ENCODE measurements around the gene ALDH1A3. TPM values are rescaled to one million over a fixed set of nuclear protein-coding genes. Genes with fewer than 3 reads are reported as not detected.

ALDH1A3 gene
- total RNA-seq, 1 experiment from 2014 or later: 5,398 TPM

DNA sequence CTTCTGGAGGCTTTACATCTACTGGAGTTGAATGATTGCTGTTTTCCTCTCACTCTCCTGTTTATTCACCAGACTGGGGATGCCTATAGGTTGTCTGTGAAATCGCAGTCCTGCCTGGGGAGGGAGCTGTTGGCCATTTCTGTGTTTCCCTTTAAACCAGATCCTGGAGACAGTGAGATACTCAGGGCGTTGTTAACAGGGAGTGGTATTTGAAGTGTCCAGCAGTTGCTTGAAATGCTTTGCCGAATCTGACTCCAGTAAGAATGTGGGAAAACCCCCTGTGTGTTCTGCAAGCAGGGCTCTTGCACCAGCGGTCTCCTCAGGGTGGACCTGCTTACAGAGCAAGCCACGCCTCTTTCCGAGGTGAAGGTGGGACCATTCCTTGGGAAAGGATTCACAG is 35.2 kb downstream of the ALDH1A3 start:
- Histone ChIP-seq H3K9ac (ENCODE audit: low read length) (no peak overlapping the region), H3K9me2 (replicated peaks; ENCODE audit: low read length) (no peaks in the 10 kb centered on the region), H2AFZ (ENCODE audit: low read length) (no peak overlapping the region), H3K9me3 (ENCODE audit: low read length) (no peaks in the 10 kb centered on the region), H3K4me2 (ENCODE audit: low read length) (no peak overlapping the region), H3K27me3 (ENCODE audit: low read length) (no peaks in the 10 kb centered on the region), H4K20me1 (ENCODE audit: low read length) (peaks cover 37% of the 10 kb centered on the region), H3F3A (ENCODE audit: low read length, unreplicated experiment) (peaks cover 72% of the 10 kb centered on the region), H3K4me1 (ENCODE audit: insufficient read depth, low read length) (peaks cover 22% of the 10 kb centered on the region; the same call in 1 of the 2 replicates), H3K4me3 (ENCODE audit: low read length) (no peak overlapping the region), H3K27ac (ENCODE audit: low read length) (peak overlapping the region; percentile 28; the same call in 1 of the 2 replicates), H3K36me3 (ENCODE audit: low read depth, low read length) (peaks cover 55% of the 10 kb centered on the region), H3K79me2 (ENCODE audit: low read length) (peaks cover 2% of the 10 kb centered on the region)
- BruUV-seq (replicated peaks): no TSS peak
- ChIA-PET CTCF (no interaction called here), POLR2A (ENCODE audit: unreplicated experiment) (no interaction called here)
- intact Hi-C loops (cut with micrococcal nuclease): loop anchor here (5.0 kb wide), 1 partner anchor 288 kb away; no protein-coding TSS in a partner anchor
- DNase-seq (no peak), ATAC-seq (peak; percentile 3; the same call in 1 of the 2 replicates)
- TF ChIP-seq, protein P1, sequence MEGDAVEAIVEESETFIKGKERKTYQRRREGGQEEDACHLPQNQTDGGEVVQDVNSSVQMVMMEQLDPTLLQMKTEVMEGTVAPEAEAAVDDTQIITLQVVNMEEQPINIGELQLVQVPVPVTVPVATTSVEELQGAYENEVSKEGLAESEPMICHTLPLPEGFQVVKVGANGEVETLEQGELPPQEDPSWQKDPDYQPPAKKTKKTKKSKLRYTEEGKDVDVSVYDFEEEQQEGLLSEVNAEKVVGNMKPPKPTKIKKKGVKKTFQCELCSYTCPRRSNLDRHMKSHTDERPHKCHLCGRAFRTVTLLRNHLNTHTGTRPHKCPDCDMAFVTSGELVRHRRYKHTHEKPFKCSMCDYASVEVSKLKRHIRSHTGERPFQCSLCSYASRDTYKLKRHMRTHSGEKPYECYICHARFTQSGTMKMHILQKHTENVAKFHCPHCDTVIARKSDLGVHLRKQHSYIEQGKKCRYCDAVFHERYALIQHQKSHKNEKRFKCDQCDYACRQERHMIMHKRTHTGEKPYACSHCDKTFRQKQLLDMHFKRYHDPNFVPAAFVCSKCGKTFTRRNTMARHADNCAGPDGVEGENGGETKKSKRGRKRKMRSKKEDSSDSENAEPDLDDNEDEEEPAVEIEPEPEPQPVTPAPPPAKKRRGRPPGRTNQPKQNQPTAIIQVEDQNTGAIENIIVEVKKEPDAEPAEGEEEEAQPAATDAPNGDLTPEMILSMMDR (conservative IDR thresholded peaks at IDR 0.05; ENCODE audit: low read depth, low read length): peak; percentile 53; the same call in 1 of the 2 replicates
- no peak for TF ChIP-seq EZH2phosphoT487 (IDR thresholded peaks at IDR 0.05; ENCODE audit: borderline replicate concordance, low read length)
- no peak for TF ChIP-seq EZH2 (IDR thresholded peaks at IDR 0.05; ENCODE audit: low read length, unreplicated experiment)

- Histone ChIP-seq H3K9me3 (ENCODE audit: low read length) (no peaks in the 10 kb centered on the region), H4K20me1 (ENCODE audit: low read length) (0 out of 2 replicates have a peak, but pooled peaks cover 15% of the 10 kb centered on the region), H3K9ac (ENCODE audit: low read length) (peak overlapping the region; percentile 72), H3F3A (ENCODE audit: low read length, unreplicated experiment) (peaks cover 45% of the 10 kb centered on the region), H3K27ac (ENCODE audit: low read length) (peak overlapping the region; percentile 76), H3K36me3 (ENCODE audit: low read depth, low read length) (peaks cover 25% of the 10 kb centered on the region; the same call in 1 of the 2 replicates), H3K9me2 (replicated peaks; ENCODE audit: low read length) (no peaks in the 10 kb centered on the region), H3K4me3 (ENCODE audit: low read length) (peak overlapping the region; percentile 70), H2AFZ (ENCODE audit: low read length) (peak overlapping the region; percentile 84), H3K27me3 (ENCODE audit: low read length) (no peaks in the 10 kb centered on the region), H3K4me1 (ENCODE audit: insufficient read depth, low read length) (peaks cover 33% of the 10 kb centered on the region), H3K4me2 (ENCODE audit: low read length) (peak overlapping the region; percentile 91), H3K79me2 (ENCODE audit: low read length) (peaks cover 32% of the 10 kb centered on the region)
- DNase-seq: peak; percentile 89
- peak; percentile 66 for ATAC-seq
- no TSS peak for BruUV-seq (replicated peaks)
- ChIA-PET CTCF (interaction anchor here (1.0 to 2.3 kb wide), 3 partner anchors 17 to 90 kb away, joined by 3 to 18 read pairs (median 14); no protein-coding TSS in a partner anchor), POLR2A (ENCODE audit: unreplicated experiment) (interaction anchor here (0.6 to 0.9 kb wide), 3 partner anchors 29 to 221 kb away, joined by 3 read pairs; no protein-coding TSS in a partner anchor)
- intact Hi-C loops (cut with micrococcal nuclease): loop anchor here (1.0 to 5.0 kb wide), 2 partner anchors 89 to 291 kb away; no protein-coding TSS in a partner anchor
- TF ChIP-seq, protein P1 (conservative IDR thresholded peaks at IDR 0.05; ENCODE audit: low read depth, low read length): peak; percentile 91
- TF ChIP-seq EZH2phosphoT487 (IDR thresholded peaks at IDR 0.05; ENCODE audit: borderline replicate concordance, low read length): no peak
These were observed 38.5 kb downstream of the ALDH1A3 start for GRCh38 chr15:100918034-100918689.

Data from PC-3 (cell line).